ENCODE results near the gene SOX1. TPM values are rescaled to one million over a fixed set of nuclear protein-coding genes. Genes with fewer than 3 reads are reported as not detected.

The SOX1 gene
- total RNA-seq, 1 experiment from 2014 or later = not detected

DNA sequence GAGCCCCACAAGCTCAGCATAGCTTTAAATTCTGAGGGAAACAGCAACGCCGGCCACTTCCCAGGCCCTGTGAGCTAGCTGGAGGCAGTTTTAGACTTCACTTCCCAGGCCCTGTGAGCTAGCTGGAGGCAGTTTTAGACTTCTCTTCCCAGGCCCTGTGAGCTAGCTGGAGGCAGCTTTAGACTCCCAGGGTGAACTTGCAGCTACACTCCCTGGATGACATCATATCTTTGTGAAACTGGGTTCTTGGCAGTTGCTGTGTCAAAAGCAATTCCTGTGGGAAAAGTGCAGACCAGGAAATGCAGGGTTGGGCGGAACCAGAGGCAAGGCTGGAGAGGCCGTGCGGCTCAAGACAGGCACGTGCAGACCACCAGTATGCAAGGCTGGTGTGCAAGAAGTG lies 12.7 kb downstream of the SOX1 start:
- Mint-ChIP-seq H3K4me3 (ENCODE audit: low read depth, unreplicated experiment) (no peak overlapping the region), H3K27me3 (ENCODE audit: unreplicated experiment) (no peaks in the 10 kb centered on the region), H3K9me3 (ENCODE audit: low read depth, unreplicated experiment) (peaks cover 2% of the 10 kb centered on the region), H3K27ac (ENCODE audit: unreplicated experiment) (no peak overlapping the region), H3K36me3 (ENCODE audit: insufficient read depth, unreplicated experiment) (no peaks in the 10 kb centered on the region), H3K4me1 (ENCODE audit: low read depth, unreplicated experiment) (no peaks in the 10 kb centered on the region)
- BruUV-seq (replicated peaks) = no TSS peak
- CTCF ChIA-PET = no interaction called here
- intact Hi-C loops (cut with micrococcal nuclease; ENCODE audit: unreplicated experiment) = no loop called here
- peak; percentile 1 for DNase-seq
- TF ChIP-seq, protein P1, sequence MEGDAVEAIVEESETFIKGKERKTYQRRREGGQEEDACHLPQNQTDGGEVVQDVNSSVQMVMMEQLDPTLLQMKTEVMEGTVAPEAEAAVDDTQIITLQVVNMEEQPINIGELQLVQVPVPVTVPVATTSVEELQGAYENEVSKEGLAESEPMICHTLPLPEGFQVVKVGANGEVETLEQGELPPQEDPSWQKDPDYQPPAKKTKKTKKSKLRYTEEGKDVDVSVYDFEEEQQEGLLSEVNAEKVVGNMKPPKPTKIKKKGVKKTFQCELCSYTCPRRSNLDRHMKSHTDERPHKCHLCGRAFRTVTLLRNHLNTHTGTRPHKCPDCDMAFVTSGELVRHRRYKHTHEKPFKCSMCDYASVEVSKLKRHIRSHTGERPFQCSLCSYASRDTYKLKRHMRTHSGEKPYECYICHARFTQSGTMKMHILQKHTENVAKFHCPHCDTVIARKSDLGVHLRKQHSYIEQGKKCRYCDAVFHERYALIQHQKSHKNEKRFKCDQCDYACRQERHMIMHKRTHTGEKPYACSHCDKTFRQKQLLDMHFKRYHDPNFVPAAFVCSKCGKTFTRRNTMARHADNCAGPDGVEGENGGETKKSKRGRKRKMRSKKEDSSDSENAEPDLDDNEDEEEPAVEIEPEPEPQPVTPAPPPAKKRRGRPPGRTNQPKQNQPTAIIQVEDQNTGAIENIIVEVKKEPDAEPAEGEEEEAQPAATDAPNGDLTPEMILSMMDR (IDR thresholded peaks at IDR 0.05; ENCODE audit: unreplicated experiment) = no peak

- Mint-ChIP-seq H3K27ac (ENCODE audit: unreplicated experiment) (no peak overlapping the region), H3K4me3 (ENCODE audit: low read depth, unreplicated experiment) (no peak overlapping the region), H3K9me3 (ENCODE audit: low read depth, unreplicated experiment) (peaks cover 2% of the 10 kb centered on the region), H3K36me3 (ENCODE audit: insufficient read depth, unreplicated experiment) (no peaks in the 10 kb centered on the region), H3K27me3 (ENCODE audit: unreplicated experiment) (no peaks in the 10 kb centered on the region), H3K4me1 (ENCODE audit: low read depth, unreplicated experiment) (no peaks in the 10 kb centered on the region)
- intact Hi-C loops (cut with micrococcal nuclease; ENCODE audit: unreplicated experiment) = no loop called here
- no peak for DNase-seq
- CTCF ChIA-PET = no interaction called here
- TF ChIP-seq, protein P1 (IDR thresholded peaks at IDR 0.05; ENCODE audit: unreplicated experiment) = no peak
- no TSS peak for BruUV-seq (replicated peaks)
These were observed 17.0 kb downstream of the SOX1 start for GRCh38 chr13:112083971-112084370.

DNA sequence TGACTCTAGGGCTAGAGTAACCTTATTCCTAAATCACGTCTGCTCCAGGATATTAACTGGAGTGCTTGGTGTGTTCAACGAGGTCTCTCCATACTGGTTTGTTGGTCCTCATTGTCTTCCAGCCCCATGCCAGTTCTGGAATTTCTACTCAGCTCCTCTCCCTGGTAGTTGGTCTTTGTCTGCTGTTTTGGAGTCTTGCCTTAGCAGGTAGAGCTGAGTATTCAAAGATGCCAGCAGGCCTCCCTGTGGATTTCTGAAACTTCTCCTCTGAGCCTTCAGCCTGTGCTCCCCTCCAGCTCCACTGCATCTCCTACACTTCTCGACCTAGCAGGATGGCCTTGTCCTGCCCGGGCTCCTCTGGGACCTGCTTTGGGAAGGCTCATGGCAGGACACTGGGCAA lies 25.5 kb downstream of the SOX1 start:
- Mint-ChIP-seq H3K27ac (ENCODE audit: unreplicated experiment) (no peak overlapping the region), H3K4me3 (ENCODE audit: low read depth, unreplicated experiment) (no peak overlapping the region), H3K4me1 (ENCODE audit: low read depth, unreplicated experiment) (no peaks in the 10 kb centered on the region), H3K9me3 (ENCODE audit: low read depth, unreplicated experiment) (peaks cover 3% of the 10 kb centered on the region), H3K36me3 (ENCODE audit: insufficient read depth, unreplicated experiment) (no peaks in the 10 kb centered on the region), H3K27me3 (ENCODE audit: unreplicated experiment) (no peaks in the 10 kb centered on the region)
- TF ChIP-seq, protein P1 (IDR thresholded peaks at IDR 0.05; ENCODE audit: unreplicated experiment) = no peak
- CTCF ChIA-PET = no interaction called here
- intact Hi-C loops (cut with micrococcal nuclease; ENCODE audit: unreplicated experiment) = no loop called here
- no TSS peak for BruUV-seq (replicated peaks)
- DNase-seq = no peak

DNA sequence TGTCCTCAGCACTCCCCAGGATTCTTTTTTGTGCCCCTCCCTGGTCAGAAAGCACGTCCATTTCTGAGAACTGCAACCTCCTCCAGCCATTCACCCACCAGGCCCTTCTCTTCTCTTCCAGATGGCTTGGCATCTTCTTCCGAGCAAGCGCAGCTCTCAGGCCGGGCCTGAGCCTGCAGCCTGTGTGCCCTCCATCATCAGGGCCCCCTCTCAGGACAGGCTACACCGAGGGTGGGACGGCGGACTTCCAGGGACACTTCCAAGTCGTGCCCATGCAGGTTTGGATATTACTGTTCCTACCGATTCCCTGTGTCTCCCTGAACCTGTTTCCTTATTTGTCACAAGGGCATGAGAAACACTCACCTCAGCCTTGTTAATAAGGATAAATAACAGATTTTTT lies 28.4 kb downstream of the SOX1 start:
- no peaks in the 10 kb centered on the region for H3K27me3 Mint-ChIP-seq (ENCODE audit: unreplicated experiment)
- no peaks in the 10 kb centered on the region for H3K36me3 Mint-ChIP-seq (ENCODE audit: insufficient read depth, unreplicated experiment)
- no peak for DNase-seq
- TF ChIP-seq, protein P1 (IDR thresholded peaks at IDR 0.05; ENCODE audit: unreplicated experiment) = no peak
- CTCF ChIA-PET = no interaction called here
- H3K4me3 Mint-ChIP-seq (ENCODE audit: low read depth, unreplicated experiment) = no peak overlapping the region
- H3K9me3 Mint-ChIP-seq (ENCODE audit: low read depth, unreplicated experiment) = peaks cover 3% of the 10 kb centered on the region
- intact Hi-C loops (cut with micrococcal nuclease; ENCODE audit: unreplicated experiment) = no loop called here
- H3K27ac Mint-ChIP-seq (ENCODE audit: unreplicated experiment) = no peak overlapping the region
- no TSS peak for BruUV-seq (replicated peaks)
- no peaks in the 10 kb centered on the region for H3K4me1 Mint-ChIP-seq (ENCODE audit: low read depth, unreplicated experiment)

- H3K27ac Mint-ChIP-seq (ENCODE audit: unreplicated experiment) = no peak overlapping the region
- TF ChIP-seq, protein P1 (IDR thresholded peaks at IDR 0.05; ENCODE audit: unreplicated experiment) = no peak
- peaks cover 3% of the 10 kb centered on the region for H3K9me3 Mint-ChIP-seq (ENCODE audit: low read depth, unreplicated experiment)
- no peak for DNase-seq
- CTCF ChIA-PET = no interaction called here
- intact Hi-C loops (cut with micrococcal nuclease; ENCODE audit: unreplicated experiment) = no loop called here
- no peaks in the 10 kb centered on the region for H3K27me3 Mint-ChIP-seq (ENCODE audit: unreplicated experiment)
- no TSS peak for BruUV-seq (replicated peaks)
- H3K36me3 Mint-ChIP-seq (ENCODE audit: insufficient read depth, unreplicated experiment) = no peaks in the 10 kb centered on the region
- H3K4me3 Mint-ChIP-seq (ENCODE audit: low read depth, unreplicated experiment) = no peak overlapping the region
- H3K4me1 Mint-ChIP-seq (ENCODE audit: low read depth, unreplicated experiment) = no peaks in the 10 kb centered on the region
These were observed 30.0 kb downstream of the SOX1 start for GRCh38 chr13:112096959-112097358.
